OCI-M1 (cell line): ENCODE measurements around the gene CD81.

Experiments used
- DNase-seq: peaks from one replicate; lab custom pipeline; 2025; lab: John Stamatoyannopoulos, UW

CD81 gene

DNA sequence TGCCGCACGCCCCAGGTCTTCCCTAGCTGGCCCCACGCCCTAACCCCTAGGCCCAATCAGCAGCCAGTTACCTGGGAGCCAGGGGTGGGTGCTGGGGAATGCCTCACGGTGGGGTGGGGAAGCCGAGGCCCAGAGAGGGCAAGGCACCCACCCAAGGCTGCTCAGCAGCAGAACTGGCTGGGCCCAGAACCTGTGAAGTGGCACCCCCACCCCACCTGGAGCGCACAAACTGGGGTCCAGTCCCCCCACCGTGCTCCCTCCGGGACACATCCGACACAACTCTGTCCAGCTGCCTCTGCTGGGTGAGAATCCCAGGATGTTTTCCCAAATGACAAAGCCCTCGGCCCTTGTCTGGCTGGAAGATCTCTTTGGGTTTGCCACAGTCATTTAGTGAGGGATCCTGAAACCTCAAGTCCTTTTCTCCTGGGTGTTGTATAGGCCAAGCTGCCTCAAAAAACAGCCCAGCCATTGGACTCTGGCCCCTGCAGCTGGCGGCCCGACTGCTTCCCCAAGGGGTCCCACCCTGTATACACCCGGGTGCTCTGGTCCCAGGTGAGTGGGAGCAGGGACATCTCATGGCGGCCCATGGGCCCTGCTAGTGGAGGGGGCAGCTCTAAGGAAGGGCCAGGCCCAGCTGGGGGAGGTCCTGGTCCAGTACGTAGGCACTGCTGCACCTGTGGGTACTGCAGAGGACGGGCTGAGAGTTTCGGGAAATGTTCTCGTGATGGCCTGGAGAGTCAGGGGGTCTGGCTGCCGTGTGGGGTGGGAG lies 44.3 kb downstream of the CD81 start:
- no peak for DNase-seq

DNA sequence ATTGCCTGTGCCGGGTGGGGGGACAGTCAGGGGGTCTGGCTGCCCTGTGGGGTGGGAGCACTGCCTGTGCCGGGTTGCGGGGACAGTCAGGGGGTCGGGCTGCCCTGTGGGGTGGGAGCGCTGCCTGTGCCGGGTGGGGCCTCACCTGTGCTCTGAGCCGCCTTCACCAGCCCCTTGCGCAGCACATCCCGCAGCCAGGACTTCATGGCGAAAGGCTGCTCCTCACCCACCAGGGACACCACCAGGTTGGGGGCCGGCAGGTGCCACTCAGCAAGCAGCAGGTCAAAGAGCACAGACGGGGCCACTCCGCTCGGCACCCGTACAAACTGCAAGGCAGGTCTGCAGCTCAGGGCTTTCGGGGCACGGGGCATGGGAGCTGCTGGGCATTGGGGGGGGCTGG lies 44.9 kb downstream of the CD81 start:
- no peak for DNase-seq

DNA sequence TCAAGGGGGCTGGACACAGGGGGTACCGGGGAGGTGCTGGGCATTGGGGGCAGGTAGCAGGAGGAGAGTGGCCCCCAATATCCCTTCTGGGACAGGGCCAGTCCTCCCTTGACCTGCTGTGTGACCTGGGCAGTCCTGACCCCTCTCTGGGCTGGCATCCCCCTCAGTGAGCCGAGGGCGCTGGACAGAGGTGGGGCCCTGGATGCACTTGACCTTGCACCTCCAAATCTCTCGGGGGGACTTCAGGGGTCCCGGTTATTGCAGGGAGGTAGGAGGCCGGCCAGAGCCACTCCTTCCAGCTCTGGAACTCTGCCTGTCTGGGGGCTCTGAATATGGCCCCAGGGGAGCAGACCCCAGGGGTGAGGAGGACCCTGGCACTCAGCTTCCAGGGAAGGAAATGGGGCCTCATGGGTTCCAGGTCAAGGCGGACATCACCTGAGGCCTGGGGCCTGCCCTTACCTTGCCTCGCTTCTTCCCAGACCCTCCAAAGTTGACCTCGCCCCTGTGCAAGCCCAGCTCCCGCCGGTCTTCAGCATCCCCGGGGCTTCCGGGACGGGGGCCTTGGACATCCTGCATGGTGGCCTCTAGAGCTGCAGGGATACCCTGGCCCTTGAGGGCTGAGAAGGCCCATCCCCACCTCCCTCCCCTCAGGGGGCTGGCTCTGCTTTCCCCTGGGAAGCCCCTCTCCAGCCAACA lies 45.5 kb downstream of the CD81 start:
- no peak for DNase-seq

DNA sequence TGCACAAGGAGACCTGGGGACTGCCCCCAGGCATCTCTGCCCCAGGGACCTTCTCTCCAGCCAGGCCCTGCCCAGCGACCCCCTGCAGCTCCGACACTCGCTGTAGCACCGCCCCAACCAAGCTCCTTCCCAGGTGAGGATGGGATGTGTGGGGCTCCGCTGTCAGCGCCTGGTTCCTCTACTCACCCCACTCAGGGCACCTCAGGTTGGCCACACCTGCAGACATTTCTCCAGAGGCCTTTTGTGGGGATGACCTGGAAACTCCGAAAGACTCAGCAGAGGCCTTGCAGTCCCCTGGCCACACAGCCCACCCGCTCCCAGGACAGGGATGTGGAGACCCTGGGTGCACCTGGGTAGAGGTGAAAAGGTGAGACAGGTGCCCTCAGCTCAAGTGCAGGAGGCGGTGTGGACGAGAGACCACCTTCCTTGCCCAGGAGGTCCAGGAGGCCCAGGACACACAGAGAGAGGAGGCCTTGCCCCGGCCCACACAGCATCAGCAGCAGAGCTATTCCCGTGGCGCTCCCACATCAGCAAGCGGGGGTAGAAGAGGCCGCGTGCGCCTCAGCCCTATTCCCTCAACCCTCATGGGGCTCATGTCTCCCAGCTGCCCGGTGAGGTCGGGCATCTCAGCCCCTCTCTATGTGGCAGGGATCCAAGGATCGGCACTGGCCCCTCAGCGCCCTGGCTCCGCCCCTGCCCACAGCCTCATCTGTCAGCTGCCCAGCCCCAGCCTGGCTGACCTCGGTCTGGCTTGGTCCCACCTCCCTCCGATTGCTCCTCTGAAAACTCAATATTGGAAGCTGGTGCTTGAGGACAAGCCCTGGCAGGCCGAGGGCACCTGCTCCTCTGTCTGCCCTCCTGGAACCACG lies 46.3 kb downstream of the CD81 start:
- no peak for DNase-seq

- no peak for DNase-seq
These were observed 47.8 kb downstream of the CD81 start for GRCh38 chr11:2424811-2425495.

- DNase-seq, result no peak
These were observed 48.4 kb downstream of the CD81 start for GRCh38 chr11:2425506-2425905.

GRCh38 chr11:2426221-2426620 lies 49.1 kb downstream of the CD81 start:
- no peak for DNase-seq

DNA sequence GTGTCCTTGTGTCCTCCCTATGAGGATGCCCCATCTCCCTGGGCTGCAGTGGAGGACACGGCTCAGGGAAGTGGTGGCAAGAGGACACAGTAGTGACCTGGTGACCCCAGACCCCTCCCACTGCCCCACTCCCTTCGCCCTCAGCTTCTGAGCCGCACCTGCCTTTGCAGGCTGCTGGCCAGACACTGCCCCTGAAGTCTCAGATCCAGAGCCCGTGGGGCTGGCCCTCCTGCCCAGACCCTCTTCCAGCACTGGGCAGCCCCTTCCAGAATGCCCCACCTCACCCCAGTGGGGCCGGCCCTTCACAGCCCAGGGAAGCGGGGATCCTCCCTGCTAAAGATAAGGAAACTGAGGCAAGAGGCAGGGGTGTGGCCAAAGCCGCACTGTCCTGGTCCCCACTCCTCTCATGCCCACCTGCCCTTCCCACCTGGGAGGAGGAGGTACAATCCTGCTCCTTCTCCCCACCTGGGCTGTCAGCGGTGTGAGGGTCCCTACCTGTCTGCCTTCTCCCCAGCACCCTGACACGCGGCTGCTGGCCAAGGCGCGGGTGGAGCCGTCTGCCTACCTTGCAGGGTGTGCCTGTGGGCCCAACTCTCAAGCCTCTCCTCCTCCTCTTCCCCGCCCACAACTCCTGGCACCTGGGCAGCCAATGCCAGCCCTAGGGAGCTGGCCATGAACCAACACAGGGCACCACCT lies 49.9 kb downstream of the CD81 start:
- no peak for DNase-seq

GRCh38 chr11:2427721-2428321 lies 50.7 kb downstream of the CD81 start:
- DNase-seq, result no peak

- DNase-seq, result peak; percentile 80
These were observed 51.2 kb downstream of the CD81 start for GRCh38 chr11:2428322-2428795.

DNA sequence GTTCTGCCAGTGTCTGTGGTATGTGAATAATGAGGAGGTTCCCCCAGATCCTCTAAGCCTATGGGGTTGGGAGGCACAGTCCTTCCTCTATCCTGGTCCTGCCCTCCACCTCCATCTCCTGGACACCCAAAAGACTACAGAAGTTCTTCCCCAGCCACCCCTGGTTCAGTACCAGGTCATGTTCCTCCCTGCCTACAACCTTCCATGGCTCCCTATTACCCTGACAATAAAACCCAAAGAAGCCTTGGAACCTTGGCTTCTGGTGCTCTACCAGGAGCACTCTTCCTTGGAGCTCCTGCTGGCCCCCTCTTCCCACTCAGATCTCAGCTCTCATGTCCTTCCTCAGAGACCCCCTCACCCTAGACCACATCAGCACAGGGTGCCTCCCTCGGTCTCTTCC lies 54.3 kb downstream of the CD81 start:
- DNase-seq, result no peak

- DNase-seq, result no peak
These were observed 55.1 kb downstream of the CD81 start for GRCh38 chr11:2432171-2432621.

DNA sequence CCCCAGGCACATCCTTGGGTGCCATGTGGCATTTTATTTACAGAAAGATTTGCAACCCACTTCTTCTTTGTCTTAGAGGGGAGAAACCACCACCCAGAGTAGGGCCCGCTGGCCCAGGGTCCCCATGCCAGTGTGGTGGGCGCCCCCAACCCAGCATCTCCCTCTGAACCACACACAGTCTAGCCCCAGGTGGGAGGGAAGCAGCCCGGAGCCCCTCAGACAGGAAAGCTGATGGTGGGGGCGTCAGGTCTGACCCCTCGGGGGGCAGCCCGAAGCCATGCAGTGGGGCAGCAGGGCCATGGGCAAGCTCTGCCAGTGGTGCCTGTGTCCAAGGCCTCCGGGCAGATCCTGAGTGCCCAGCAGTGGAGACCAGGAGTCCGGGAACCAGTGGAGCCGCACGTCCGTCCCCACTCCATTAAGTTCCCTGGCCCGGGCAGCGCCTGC lies 55.5 kb downstream of the CD81 start:
- no peak for DNase-seq

DNA sequence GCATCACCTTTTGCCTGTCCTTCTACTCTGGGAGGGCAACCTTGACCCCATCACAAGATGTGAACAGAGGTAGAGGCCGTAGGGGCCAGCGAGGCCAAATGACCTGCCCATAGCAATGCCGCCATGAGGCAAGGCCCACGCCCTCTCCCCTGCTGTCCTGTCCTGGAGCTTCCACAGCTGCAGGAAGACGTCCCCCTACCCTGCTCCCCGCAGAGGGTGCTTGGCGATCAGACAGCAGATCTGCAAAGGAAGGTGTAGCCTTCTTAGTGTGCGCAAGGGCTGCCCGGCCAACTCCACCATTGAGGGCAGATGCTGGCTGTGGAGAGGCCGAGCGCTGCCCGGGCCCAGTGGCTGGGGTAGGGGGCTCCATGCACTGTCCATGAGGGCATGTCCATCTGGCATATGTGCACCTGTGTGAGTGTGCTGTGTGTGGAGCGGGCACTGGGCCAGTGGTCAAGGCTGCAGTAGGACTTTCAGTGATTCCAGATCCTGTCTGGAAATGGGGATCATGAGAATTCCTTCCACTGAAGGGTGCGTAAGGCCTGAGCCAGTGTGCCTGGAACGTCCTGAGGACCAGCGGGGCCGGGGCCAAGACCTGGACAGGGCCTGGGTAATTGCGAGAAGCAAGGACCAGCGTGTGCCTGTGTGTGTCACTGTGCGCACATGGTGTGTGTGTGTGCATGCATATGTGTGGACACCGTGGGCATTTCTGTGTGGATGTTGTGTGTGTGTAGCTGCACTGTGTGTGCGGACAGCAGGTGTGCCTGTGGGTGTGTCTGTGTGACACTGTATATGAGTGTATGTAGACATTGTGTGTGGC lies 56.2 kb downstream of the CD81 start:
- DNase-seq, result no peak

DNA sequence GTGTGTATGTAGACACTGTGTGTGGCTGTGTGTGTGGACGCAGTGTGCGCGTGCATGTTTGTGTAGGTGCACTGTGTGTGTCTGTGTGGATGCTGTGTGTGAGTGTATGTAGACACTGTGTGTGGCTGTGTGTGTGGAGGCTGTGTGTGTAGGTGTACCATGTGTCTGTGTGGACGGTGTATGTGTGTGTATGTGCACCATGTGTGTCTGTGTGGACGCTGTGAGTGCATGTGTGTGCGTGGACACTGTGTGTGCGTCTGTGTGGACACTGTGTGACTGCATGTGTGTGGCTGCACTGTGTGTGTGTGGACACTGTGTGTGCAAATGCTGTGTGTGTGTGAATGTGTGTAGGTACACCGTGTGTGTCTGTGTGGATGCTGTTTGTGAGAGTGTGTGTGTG lies 56.9 kb downstream of the CD81 start:
- no peak for DNase-seq

DNA sequence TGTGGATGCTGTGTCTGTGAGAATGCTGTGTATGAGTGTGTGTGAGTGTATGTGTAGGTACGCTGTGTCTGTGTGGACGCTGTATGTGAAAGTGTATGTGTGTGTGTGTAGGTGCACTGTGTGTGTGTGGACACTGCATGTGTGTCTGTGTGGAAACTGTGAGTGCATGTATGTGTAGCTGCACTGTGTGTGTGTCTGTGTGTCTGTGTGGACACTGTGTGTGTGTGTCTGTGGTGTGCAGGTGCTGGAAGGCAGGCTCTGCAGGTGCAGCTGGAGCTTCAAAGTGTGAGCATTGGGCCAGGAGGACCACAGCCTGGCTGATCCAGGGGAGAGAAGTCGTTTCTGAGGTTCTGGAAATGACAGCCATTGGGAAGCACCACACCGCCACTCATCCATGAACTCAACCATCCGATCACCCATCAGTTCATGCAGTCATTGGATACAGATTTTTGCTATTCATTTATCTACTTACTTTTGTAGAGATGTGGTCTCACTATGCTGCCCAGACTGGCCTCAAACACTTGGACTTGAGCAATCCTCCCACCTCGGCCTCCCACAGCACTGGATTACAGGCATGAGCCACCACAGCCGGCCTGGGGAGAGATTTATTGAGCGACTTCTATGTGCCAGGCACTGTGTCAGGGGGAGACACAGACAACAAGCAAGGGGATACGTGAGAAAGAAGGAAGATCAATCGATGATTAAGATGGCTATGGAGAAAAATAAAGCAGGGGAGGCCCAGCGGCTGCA lies 57.6 kb downstream of the CD81 start:
- DNase-seq, result no peak

DNA sequence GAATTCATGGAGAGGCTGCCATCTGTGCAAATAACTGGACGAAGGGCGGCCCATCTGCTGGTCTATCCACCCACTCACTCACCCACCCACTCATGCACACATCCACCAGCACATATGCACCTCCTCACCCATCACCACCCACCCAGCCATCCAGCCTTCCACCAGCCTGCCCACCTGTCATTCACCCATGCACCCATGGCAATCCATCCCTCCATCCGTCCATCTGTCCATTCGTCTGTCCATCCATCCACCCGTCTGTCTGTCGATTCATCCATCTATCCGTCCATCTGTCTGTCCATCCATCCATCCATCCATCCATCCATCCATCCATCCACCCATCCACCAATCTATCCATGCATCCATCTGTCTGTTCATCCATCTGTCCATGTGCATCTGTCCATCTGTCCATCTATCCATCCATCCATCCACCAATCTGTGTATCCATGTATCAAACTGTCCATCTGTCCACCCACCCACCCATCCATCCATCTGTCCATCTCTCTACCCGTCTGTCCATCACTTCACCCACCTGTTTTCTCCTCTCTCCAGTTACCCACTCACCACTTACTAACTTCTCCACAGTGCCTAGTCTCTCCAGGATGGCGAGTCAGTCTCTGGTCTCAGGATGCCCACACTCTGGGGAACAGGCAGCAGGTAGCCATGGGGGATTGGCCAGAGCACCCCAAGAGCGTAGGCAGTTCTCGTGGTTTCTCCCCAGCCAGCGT lies 58.3 kb downstream of the CD81 start:
- DNase-seq, result no peak

DNA sequence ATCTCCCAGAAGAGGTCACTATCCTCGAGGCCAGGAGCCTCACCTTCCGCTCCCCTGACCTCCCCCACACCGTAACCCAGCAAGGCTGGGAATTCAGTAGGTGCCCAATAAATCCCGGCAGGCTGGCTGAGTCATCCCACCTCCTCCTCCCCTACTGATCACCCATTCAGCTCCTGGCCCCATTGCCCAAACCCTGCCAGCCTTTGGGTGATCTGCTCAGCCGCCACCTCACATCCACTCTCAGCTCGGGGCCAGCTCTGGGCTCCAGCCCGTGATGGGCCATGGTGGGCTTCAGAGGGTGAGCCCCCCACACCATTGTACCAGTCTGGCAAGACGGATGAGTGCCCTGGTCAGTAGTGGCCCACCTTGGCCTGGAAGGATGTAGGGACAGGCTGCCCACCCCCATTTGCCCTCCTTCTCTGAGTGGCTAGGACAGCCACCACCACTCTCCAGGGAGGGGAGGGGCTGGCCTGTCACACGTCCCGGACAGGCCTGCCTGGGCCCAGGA lies 59.0 kb downstream of the CD81 start:
- DNase-seq, result no peak
